ENCODE results near the gene TBC1D24.

TBC1D24 gene

DNA sequence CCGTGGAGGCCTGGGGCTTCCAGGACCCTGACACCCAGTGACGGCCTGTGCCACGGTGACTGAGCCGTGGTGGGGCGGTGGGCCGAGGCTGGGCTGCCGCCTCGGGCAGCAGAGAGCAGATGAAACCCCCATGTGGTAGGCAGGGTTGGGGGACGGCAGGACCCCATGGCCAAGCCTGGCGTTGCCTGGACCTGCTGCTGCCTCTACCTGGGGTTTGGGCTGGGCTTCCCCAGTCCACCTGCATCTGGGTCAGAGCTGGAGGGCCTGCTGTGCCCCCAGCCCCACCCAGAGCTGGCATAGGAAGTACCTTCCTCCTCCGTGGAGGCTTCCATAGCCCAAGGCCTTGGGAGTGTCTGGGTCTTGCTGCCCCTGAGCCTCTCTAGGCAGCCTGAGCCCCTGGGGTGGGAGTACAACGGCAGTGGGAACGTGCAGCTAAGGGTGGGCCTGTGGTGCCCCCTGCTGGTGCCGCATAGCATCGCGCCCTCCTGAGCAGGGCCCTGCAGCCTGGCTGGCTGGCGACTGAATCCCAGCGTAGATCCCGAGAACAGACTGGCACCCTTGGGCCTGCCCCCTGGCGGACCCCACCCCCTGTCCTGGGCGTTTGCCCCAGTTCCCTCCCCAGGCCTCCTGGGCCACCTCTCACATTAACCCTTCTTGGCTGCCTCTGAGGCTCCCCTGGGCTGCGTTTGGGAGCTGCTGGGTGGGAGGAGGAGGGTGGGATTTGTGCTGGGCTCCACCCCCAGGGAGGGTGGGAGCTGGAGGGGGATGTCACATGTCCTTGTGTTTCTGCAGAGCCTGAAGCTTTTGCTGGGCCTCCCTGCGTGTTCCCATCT lies 26.2 kb downstream of the TBC1D24 start:
- no peaks in the 10 kb centered on the region for H3K27me3 ChIP-seq (ENCODE audit: control insufficient read depth, insufficient read depth, low read length)
- no peaks in the 10 kb centered on the region for H3K36me3 ChIP-seq (ENCODE audit: control insufficient read depth, insufficient read depth, low read length)
- peak overlapping the region; percentile 43 for H3K9ac ChIP-seq (ENCODE audit: low read length)
- H3K4me1 ChIP-seq (ENCODE audit: control insufficient read depth, insufficient read depth, low read length) = peaks cover 22% of the 10 kb centered on the region
- no peak overlapping the region for H3K4me3 ChIP-seq (ENCODE audit: low read length)
- H3K9me3 ChIP-seq (ENCODE audit: control insufficient read depth, low read length) = no peaks in the 10 kb centered on the region

DNA sequence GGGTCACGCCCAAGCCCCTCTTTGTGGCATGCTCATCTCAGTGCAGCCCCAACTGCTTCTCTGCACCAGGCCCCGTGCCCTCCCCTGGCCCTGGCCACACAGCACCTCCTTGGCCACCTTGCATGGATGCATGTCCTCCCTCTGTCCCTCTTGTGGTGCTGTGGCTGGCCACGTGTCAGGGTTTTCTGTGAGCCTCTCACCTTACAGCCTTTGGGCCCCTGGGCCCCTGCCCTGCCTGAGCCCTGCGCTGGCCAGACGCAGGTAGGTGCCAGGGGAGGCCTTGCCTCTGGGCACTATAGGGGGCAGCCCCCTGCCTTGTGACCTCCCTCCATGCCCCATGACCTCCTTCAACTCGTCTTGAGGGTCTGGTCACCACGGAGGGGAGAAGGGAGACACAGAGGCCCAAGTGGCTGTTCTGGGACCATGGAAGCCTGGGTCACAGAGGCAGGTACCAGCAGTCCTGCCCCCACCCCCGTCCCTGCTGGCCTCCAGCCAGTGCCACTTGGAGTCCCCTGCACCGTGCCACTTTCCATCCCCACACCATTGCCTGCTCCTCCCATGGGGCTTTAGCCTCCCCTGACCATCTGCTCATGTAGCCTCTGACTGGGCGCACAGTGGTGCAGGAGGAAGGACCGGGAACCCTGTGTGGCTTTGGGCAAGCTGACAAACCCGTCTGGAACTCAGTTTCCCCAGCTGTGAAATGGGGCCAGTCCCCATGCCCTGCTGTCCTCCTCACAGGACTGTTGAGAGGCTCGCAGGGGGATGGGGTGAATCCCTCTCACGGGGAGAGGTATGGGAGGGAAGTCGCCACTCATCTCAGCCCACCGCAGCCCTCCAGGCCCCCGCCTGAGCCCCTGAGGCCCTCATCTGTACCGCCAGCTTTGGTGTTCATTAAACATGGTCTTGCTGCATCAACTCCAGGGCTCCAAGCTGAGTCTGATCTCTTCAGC lies 27.3 kb downstream of the TBC1D24 start:
- no peak overlapping the region for H3K4me3 ChIP-seq (ENCODE audit: low read length)
- no peak overlapping the region for H3K9ac ChIP-seq (ENCODE audit: low read length)
- H3K36me3 ChIP-seq (ENCODE audit: control insufficient read depth, insufficient read depth, low read length) = no peaks in the 10 kb centered on the region
- no peaks in the 10 kb centered on the region for H3K9me3 ChIP-seq (ENCODE audit: control insufficient read depth, low read length)
- peaks cover 21% of the 10 kb centered on the region for H3K4me1 ChIP-seq (ENCODE audit: control insufficient read depth, insufficient read depth, low read length)
- no peaks in the 10 kb centered on the region for H3K27me3 ChIP-seq (ENCODE audit: control insufficient read depth, insufficient read depth, low read length)

DNA sequence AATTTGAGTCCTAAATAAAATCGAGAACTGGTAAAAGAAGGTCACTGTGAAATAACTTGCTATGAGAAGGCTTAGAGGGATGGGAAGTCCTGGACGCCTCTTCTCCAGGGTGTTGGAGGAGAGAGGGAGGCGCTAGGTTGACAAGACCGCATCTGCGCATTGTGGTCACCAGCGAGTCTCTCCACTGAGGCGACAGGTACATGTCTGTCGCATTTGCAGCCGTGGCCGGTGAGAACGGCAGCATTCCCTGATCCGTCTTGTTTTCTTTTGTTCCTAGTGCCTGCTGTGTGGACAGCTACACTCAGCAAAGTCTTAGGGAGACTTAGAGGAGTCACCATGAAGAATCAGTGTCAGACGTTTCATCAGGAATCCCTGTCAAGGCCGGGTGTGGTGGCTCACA lies 30.8 kb downstream of the TBC1D24 start:
- no peak overlapping the region for H3K9ac ChIP-seq (ENCODE audit: low read length)
- H3K4me3 ChIP-seq (ENCODE audit: low read length) = no peak overlapping the region
- peaks cover 11% of the 10 kb centered on the region for H3K4me1 ChIP-seq (ENCODE audit: control insufficient read depth, insufficient read depth, low read length)
- no peaks in the 10 kb centered on the region for H3K36me3 ChIP-seq (ENCODE audit: control insufficient read depth, insufficient read depth, low read length)
- H3K9me3 ChIP-seq (ENCODE audit: control insufficient read depth, low read length) = no peaks in the 10 kb centered on the region
- H3K27me3 ChIP-seq (ENCODE audit: control insufficient read depth, insufficient read depth, low read length) = no peaks in the 10 kb centered on the region

DNA sequence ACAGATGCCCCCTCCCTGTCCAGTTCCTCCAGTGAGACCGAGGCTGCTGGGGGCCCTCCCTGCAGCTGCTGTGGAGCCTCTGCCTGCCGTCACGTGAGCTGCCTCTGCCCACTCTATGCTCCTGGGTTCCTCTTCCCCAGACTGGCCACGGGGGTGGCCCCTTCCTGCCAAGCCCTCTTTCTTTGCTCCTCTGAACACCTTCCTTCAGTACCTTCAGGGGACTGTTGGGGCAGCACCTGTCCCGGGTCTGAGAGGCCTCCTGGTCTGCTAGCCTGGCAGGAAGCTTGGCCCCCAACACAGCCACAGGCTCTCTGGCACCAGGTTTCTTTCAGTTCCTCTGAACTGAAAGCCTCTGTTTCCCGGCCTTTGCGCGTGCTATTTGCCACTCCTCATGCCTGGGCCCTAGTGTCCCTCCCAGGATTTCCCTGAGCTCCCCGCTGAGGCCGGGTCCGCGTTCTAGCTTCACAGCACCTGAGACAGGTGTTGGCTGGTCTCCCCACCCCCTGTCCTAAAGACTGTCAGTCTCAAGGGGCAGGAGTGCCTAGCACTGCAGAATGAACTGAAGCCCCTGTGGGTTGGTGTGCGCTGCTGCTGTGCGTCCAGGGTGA lies 32.2 kb downstream of the TBC1D24 start:
- Histone ChIP-seq H3K9ac (ENCODE audit: low read length) (no peak overlapping the region), H3K4me3 (ENCODE audit: low read length) (no peak overlapping the region), H3K27me3 (ENCODE audit: control insufficient read depth, insufficient read depth, low read length) (no peaks in the 10 kb centered on the region), H3K9me3 (ENCODE audit: control insufficient read depth, low read length) (no peaks in the 10 kb centered on the region), H3K4me1 (ENCODE audit: control insufficient read depth, insufficient read depth, low read length) (peaks cover 14% of the 10 kb centered on the region), H3K36me3 (ENCODE audit: control insufficient read depth, insufficient read depth, low read length) (no peaks in the 10 kb centered on the region)

DNA sequence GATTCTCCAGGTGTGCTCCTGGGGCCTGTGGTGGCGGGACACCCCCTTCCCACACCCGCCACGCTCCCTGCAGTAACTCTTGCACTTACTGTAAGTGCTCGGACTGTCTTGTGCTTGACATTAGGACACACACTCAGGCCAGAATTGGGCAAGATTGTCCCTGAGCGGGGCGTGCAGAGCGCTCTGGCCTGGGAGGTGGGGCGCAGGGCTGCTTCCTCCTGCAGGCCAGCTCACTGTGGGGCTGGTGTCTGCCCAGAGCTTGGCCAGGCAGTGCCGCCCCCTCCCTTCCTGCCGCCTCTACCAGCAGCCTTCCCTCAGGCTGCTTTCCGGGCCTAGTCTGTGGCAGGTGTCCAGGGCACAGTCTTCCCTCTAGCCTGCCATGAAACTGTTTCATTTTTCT lies 32.7 kb downstream of the TBC1D24 start:
- no peaks in the 10 kb centered on the region for H3K27me3 ChIP-seq (ENCODE audit: control insufficient read depth, insufficient read depth, low read length)
- H3K9me3 ChIP-seq (ENCODE audit: control insufficient read depth, low read length) = no peaks in the 10 kb centered on the region
- peaks cover 14% of the 10 kb centered on the region for H3K4me1 ChIP-seq (ENCODE audit: control insufficient read depth, insufficient read depth, low read length)
- H3K36me3 ChIP-seq (ENCODE audit: control insufficient read depth, insufficient read depth, low read length) = no peaks in the 10 kb centered on the region
- H3K4me3 ChIP-seq (ENCODE audit: low read length) = no peak overlapping the region
- no peak overlapping the region for H3K9ac ChIP-seq (ENCODE audit: low read length)

DNA sequence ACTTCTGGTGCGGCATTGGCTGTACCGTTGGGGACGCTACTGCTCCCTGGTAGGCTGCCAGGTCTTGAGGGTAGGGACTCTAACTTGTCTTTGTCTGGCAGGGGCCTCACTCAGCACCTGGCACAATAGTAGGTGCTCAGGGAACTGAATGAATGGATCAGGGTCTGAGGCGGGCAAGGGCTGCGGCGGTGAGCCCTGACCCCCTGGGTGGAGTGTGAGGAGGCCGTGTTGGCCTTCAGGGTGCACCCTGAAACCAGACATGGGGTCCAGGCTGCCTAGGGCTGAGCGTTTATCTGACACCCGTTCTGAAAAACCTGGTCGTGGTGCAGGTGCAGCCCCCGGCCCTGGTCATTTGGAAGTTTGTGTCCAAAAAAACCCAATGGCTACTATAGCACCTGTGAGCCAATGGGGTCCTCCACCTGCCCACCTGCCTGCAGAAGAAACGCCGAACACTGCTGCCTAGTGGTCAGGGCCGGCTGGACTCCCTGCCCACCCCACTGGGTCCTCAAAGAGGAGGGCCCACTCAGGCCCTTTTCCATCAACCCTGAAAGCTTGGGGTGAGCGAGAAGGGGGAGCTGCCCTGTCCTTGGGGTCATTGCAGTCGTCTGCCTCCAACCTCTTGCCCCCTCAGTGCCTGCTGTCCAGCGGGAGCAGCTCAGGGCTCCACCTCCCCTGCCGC lies 33.9 kb downstream of the TBC1D24 start:
- Histone ChIP-seq H3K4me1 (ENCODE audit: control insufficient read depth, insufficient read depth, low read length) (peaks cover 17% of the 10 kb centered on the region), H3K9ac (ENCODE audit: low read length) (no peak overlapping the region), H3K36me3 (ENCODE audit: control insufficient read depth, insufficient read depth, low read length) (no peaks in the 10 kb centered on the region), H3K9me3 (ENCODE audit: control insufficient read depth, low read length) (no peaks in the 10 kb centered on the region), H3K4me3 (ENCODE audit: low read length) (no peak overlapping the region), H3K27me3 (ENCODE audit: control insufficient read depth, insufficient read depth, low read length) (peaks cover 3% of the 10 kb centered on the region)

DNA sequence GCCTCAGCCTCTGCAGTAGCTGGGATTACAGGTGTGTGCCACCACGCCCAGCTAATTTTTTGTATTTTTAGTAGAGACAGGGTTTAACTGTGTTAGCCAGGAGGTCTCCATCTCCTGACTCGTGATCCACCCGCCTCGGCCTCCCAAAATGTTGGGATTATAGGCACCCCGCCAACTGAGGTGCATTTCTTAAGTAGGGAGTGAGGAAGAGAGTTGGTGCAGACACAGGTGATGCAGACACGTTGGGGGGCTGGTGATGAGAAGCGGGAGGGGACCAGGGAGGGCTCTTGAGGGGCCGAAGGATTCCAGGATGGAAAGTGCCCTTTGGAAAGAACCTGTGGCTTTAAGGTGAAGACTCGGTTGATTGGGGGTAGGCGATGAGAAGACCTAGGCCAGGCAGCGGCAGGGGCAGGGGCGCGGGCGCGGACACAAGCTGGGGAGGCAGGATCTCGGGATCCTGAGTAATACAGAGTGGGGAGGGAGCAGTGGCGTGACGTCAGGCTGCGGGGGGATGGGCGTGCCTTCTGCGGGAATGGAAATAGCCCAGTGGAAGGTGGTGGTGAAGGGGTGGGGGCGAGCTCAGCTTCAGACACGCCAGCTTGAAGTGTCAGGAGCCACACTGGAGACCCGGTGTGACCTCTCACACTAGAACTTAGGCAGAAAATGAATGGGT lies 36.3 kb downstream of the TBC1D24 start:
- no peak overlapping the region for H3K4me3 ChIP-seq (ENCODE audit: low read length)
- H3K36me3 ChIP-seq (ENCODE audit: control insufficient read depth, insufficient read depth, low read length) = no peaks in the 10 kb centered on the region
- no peaks in the 10 kb centered on the region for H3K9me3 ChIP-seq (ENCODE audit: control insufficient read depth, low read length)
- peaks cover 32% of the 10 kb centered on the region for H3K4me1 ChIP-seq (ENCODE audit: control insufficient read depth, insufficient read depth, low read length)
- H3K9ac ChIP-seq (ENCODE audit: low read length) = peak overlapping the region; percentile 39
- peaks cover 3% of the 10 kb centered on the region for H3K27me3 ChIP-seq (ENCODE audit: control insufficient read depth, insufficient read depth, low read length)

DNA sequence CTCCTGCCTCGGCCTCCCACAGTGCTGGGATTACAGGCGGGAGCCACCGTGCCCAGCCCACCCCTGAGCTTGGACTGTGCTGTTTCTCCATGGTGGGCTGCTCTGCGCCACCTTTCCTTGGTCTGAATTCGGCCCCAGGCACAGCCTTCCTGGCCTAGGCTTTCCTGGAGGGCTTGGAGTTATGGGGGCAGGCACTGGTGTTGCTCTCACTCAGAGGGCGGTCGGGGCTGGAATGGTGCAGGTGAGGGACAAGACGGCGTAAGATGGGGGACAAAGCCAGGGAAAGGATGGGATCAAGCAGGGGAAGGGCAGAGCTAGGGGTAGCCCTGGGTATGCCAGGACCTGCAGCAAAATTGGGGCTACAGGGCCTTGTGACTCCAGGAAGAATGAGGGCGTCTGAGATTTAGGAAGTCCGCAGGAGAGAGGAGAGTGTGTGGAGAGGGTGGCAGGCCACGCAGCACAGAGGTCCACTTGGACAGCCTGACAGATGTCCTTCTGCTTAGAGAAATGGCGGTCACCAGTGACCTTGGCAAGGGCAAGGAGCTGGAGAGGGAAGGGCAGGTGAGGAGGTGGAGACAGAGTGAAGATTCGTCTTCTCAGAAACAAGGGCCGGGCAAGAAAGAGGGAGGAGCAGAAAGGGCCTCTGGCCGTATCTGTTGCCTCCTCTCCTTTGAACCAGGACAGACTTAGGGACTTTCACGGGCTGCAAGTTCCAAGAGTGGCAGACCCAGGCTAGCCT lies 37.2 kb downstream of the TBC1D24 start:
- no peak overlapping the region for H3K9ac ChIP-seq (ENCODE audit: low read length)
- H3K36me3 ChIP-seq (ENCODE audit: control insufficient read depth, insufficient read depth, low read length) = no peaks in the 10 kb centered on the region
- H3K27me3 ChIP-seq (ENCODE audit: control insufficient read depth, insufficient read depth, low read length) = peaks cover 3% of the 10 kb centered on the region
- peaks cover 41% of the 10 kb centered on the region for H3K4me1 ChIP-seq (ENCODE audit: control insufficient read depth, insufficient read depth, low read length)
- H3K4me3 ChIP-seq (ENCODE audit: low read length) = no peak overlapping the region
- no peaks in the 10 kb centered on the region for H3K9me3 ChIP-seq (ENCODE audit: control insufficient read depth, low read length)

DNA sequence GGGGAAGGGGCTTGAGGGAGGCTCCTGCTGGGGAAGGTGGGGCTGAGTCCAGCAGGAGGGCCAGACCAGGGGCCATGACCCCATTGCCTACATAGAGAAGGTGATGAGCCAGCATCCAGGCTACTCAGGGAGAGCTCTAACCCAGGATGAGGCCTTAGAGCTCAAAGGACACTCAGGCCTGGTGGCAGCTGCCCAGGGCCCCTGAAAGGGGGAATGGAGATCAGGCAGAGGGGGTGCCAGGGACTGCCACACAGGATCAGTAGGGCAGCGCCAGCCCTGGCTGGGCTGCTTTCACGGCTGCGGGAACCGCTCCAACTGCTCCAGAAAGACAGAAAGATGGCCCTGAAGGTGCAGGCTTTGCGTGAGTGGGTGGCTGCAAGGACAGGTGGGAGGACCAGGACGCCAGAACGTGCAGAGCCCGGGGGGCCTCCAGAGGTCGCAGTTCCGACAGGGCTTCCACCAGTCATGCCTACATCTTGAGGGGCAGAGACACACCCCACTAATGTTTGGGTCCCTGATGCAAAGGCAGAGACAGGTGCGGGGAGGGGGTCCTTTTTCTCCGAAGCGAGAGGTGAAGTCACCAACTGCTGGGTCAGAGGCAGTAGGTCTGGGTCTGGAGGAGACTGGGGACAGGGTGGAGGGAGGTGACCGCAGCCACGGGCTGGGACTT lies 37.9 kb downstream of the TBC1D24 start:
- H3K4me1 ChIP-seq (ENCODE audit: control insufficient read depth, insufficient read depth, low read length) = peaks cover 44% of the 10 kb centered on the region
- peak overlapping the region; percentile 14 for H3K4me3 ChIP-seq (ENCODE audit: low read length)
- peaks cover 3% of the 10 kb centered on the region for H3K27me3 ChIP-seq (ENCODE audit: control insufficient read depth, insufficient read depth, low read length)
- H3K9ac ChIP-seq (ENCODE audit: low read length) = peak overlapping the region; percentile 87
- H3K36me3 ChIP-seq (ENCODE audit: control insufficient read depth, insufficient read depth, low read length) = no peaks in the 10 kb centered on the region
- no peaks in the 10 kb centered on the region for H3K9me3 ChIP-seq (ENCODE audit: control insufficient read depth, low read length)

DNA sequence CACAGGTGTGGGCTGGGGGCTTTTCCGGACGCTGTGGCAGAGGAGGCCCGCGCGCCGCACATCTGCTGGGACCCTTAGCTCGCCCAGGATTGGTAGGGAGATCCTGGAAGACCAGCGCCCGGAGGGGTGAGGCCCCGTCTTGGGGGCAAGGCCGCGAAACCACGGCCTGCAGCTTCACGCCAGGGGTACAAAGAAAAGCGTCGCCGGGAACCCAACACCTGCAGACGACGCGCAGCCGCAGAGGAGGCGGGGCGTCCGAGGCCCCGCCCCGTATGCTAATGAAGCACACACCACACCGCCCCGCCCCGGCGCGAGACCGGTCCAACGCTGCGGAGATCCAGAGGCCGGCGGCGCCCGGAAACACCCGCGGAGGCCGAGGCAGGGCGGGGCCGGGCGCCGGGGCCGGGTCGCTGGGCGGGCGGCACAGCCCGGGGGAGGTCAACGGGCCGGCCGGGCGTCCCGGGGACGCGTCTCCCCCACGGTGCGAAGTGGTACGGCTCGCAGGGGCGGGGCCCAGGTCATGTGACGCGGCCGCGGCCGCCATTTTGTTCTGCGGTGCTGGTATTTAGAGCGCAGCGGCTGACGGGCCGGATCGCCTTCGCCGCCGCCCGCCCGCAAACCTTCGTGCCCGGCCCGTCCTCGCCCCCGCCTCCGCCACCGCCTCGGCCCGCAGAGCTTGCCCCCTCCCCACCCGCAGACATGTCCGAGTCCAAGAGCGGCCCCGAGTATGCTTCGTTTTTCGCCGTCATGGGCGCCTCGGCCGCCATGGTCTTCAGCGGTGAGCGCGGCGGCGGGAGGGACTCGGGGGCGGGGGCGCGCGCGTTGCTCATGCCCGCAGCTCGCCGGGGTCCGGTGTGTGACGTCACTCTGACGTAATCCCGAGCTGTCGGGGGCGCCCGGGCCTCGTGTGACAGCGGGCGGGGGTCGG lies 38.7 kb downstream of the TBC1D24 start, which contains the start of gene ATP6V0C:
Gene ATP6V0C, plus strand, starts transcription at position 548 of the 928 bp plus-strand sequence. Its CDS starts 152 bp downstream, at position 700.
- peak within 1 kb of the TSS; percentile 87 for H3K9ac ChIP-seq (ENCODE audit: low read length)
- peaks cover 52% of the 10 kb centered on the region for H3K4me1 ChIP-seq (ENCODE audit: control insufficient read depth, insufficient read depth, low read length)
- peak within 1 kb of the TSS; percentile 81 for H3K4me3 ChIP-seq (ENCODE audit: low read length)
- no peaks in the 10 kb centered on the region for H3K36me3 ChIP-seq (ENCODE audit: control insufficient read depth, insufficient read depth, low read length)
- peaks cover 3% of the 10 kb centered on the region for H3K27me3 ChIP-seq (ENCODE audit: control insufficient read depth, insufficient read depth, low read length)
- no peaks in the 10 kb centered on the region for H3K9me3 ChIP-seq (ENCODE audit: control insufficient read depth, low read length)

All from mucosa of stomach (tissue), 1 donor.